Mucosa of descending colon (tissue), 3 donors: Measurements from ENCODE around the gene MAP6. TPM values are rescaled to one million over a fixed set of nuclear protein-coding genes. Genes with fewer than 3 reads are reported as not detected.
"Not testable (repeated sequence)": the region's sequence is repeated elsewhere in the genome, so short reads cannot be mapped to it uniquely, and the experiment has no call there.

ENCODE experiments used
- ATAC-seq: fragments of 200-7000 bp; cut with Tn5 transposase; one replicate; pipeline ENCODE4 v1.9.1; 2020; ENCODE audit warnings: mild to moderate bottlenecking, moderate library complexity
- DNase-seq, 3 donors: peaks; one replicate each; pipeline ENCODE4 v3.0.0-alpha.2; 2020
- H3K36me3 ChIP-seq: fragments of 200-600 bp; one replicate; pipeline ENCODE4 v1.8.0; 2021; ENCODE audit warnings: low read depth, mild to moderate bottlenecking
- H3K4me1 ChIP-seq: fragments of 200-600 bp; one replicate; pipeline ENCODE4 v1.8.0; 2021; ENCODE audit warnings: low read depth, mild to moderate bottlenecking
- H3K4me3 ChIP-seq: fragments of 200-600 bp; one replicate; pipeline ENCODE4 v1.8.0; 2021; ENCODE audit warnings: mild to moderate bottlenecking
- H3K9me3 ChIP-seq: fragments of 200-600 bp; one replicate; pipeline ENCODE4 v1.8.0; 2021; ENCODE audit warnings: mild to moderate bottlenecking
- CTCF ChIP-seq: fragments of 200-600 bp; IDR thresholded peaks from one replicate; pipeline ENCODE4 v1.8.0; 2022; ENCODE audit warnings: antibody characterized with exemption, mild to moderate bottlenecking
- intact Hi-C, 2 donors: fragments of 100-400 bp; cut with DNase I in 1 of 2; cut with micrococcal nuclease in 1 of 2; formaldehyde crosslinking; loops; one replicate each; pipeline versions ENCODE4 v1.11.0 to v1.11.1; 2022; cut with DNase I, micrococcal nuclease
- total RNA-seq, 3 donors: library from RNA; stranded (reverse); fragmentation: NEBNext Ultra II Directional in 2 of 3; extraction: Animal tissue kit (Norgen Biotek cat#: 25700) in 2 of 3; gene quantifications; one replicate each; pipeline versions ENCODE4 v1.2.1 to v1.2.4, GENCODE V29; 2021 to 2023
- donor health status: DM: no; HTN: no; CAD: no; lungs with moderate emphysema.
- donor health status: DM: no; HTN: no; CAD: no.
- donor health status: DM: no; HTN: yes; CAD: no.

MAP6 gene
- total RNA-seq, 3 donors from 2014 or later = 0.84 to 17.7 (median 1.9) TPM

DNA sequence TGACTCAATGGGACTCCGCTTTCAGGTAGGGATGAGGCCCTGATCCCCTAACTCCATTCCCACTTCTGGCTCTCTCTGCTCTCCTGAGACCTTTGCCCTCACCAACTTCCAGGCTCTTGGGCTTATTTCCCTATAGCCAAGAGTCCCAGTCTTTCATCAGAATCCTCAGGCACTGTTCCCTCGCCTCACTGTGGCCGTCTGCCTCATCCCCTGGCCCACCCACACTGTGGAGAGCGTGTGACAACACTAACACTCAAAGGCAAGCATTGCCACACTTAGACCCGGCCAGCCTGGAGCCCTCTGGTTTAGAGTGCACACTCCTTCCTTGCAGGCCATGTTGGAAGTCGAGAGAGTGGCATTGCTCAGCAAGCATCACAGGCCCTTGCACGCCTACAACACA lies 79.8 kb downstream of the MAP6 start:
- Histone ChIP-seq H3K9me3 (no peaks in the 10 kb centered on the region), H3K36me3 (no peaks in the 10 kb centered on the region), H3K4me3 (no peak overlapping the region), H3K4me1 (peaks cover 7% of the 10 kb centered on the region)
- no peak for TF ChIP-seq CTCF
- DNase-seq (no peak), ATAC-seq (no peak)
- intact Hi-C loops = no loop called here

DNA sequence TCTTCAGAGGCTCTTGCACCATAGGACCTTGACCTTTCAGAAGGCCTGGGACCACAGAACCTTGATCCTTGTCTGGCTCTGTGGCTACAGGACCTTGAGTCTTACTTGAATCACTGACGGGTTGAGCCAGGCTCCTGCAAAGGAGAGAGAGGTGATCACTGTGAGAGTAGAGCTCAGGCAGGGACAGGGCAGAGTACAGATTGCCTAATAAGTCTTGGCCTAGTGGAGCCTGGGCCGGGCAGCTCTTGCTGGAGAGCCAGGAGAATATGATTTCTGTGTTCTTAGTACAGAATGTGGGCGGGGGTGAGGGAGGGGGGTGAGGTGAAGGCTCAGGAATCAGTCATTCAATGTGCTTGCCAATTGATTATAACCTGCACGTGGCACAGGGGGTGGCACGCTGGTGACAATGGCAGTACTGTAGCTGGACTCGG lies 80.8 kb downstream of the MAP6 start:
- Histone ChIP-seq H3K36me3 (no peaks in the 10 kb centered on the region), H3K4me1 (peaks cover 7% of the 10 kb centered on the region), H3K9me3 (no peaks in the 10 kb centered on the region), H3K4me3 (no peak overlapping the region)
- ATAC-seq (no peak), DNase-seq (no peak)
- no peak for TF ChIP-seq CTCF
- intact Hi-C loops = no loop called here

- DNase-seq (no peak), ATAC-seq (no peak)
- no peak for TF ChIP-seq CTCF
- Histone ChIP-seq H3K9me3 (no peaks in the 10 kb centered on the region), H3K4me1 (peaks cover 3% of the 10 kb centered on the region), H3K4me3 (no peak overlapping the region), H3K36me3 (no peaks in the 10 kb centered on the region)
- intact Hi-C loops = no loop called here
These were observed 82.4 kb downstream of the MAP6 start for GRCh38 chr11:75586395-75586794.

- intact Hi-C loops = no loop called here
These were observed 83.6 kb downstream of the MAP6 start for GRCh38 chr11:75585293-75585670.

DNA sequence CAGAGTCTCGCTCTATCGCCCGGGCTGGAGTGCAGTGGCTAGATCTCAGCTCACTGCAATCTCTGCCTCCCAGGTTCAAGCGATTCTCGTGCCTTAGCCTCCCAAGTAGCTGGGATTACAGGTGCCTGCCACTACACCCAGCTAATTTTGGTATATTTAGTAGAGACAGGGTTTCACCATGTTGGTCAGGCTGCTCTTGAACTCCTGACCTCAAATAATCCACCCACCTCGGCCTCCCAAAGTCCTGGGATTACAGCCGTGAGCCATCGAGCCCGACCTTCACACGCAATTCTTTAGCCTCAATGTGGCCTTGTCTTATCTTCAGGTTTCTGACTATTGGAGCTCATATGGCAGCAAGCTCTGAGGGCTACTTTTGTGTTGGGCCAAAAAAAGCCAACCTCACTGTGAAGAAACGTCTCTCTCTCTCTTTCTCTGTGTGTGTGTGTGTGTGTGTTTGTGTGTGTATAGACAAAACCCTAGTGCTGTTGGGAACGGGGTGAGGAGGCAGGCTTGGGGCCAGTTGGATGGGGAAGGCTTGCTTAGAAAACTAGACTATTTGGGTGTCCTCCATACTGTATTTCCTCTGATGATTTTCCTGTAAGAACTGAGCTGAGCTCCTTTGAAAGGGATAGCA lies 84.1 kb downstream of the MAP6 start:
- DNase-seq, H3K9me3 ChIP-seq, H3K36me3 ChIP-seq, H3K4me3 ChIP-seq, intact Hi-C loops, ATAC-seq, H3K4me1 ChIP-seq: not testable (repeated sequence)

More at GRCh38 chr11:75585293-75585670, 83.6 kb downstream of the MAP6 start:
- Histone ChIP-seq H3K36me3 (no peaks in the 10 kb centered on the region), H3K4me3 (no peak overlapping the region), H3K4me1 (peaks cover 3% of the 10 kb centered on the region), H3K9me3 (no peaks in the 10 kb centered on the region)
- TF ChIP-seq CTCF = no peak
- ATAC-seq (no peak), DNase-seq (no peak)

GRCh38 chr11:75583718-75584658 lies 84.8 kb downstream of the MAP6 start:
- no peak for TF ChIP-seq CTCF
- Histone ChIP-seq H3K9me3 (no peaks in the 10 kb centered on the region), H3K4me1 (peaks cover 3% of the 10 kb centered on the region), H3K4me3 (no peak overlapping the region), H3K36me3 (no peaks in the 10 kb centered on the region)
- DNase-seq (peak; percentile 52 to 73 (median 61)), ATAC-seq (peak; percentile 57)
- intact Hi-C loops = no loop called here
